Measurements from ENCODE around the gene OR2B6. TPM values are rescaled to one million over a fixed set of nuclear protein-coding genes. Genes with fewer than 3 reads are reported as not detected.
A peak's percentile ranks its signal among the peaks of the same experiment; 100 is the strongest.
"Not testable (repeated sequence)": the region's sequence is repeated elsewhere in the genome, so short reads cannot be mapped to it uniquely, and the experiment has no call there.

Gene OR2B6
- total RNA-seq (2014; rRNA removed): not detected in 2 replicates
- not detected for polyA plus RNA-seq (2012)

DNA sequence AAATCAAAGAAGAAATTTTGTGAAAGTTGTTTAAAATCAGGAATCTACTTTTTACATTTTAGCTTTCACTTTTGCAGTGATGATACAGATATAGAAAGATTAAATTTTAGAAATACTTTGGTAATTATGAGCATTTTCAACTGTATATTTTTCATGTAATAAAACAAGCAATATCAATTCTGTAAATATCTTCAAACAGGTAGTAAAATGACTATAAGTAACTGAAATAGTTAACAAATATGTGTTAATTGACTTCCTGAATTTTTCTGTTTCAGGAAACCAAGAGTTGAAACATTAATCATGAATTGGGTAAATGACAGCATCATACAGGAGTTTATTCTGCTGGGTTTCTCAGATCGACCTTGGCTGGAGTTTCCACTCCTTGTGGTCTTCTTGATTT lies at the start of gene OR2B6:
Gene OR2B6, plus strand, starts transcription at position 301 of the 400 bp plus-strand sequence. Its CDS starts 0 bp downstream, at position 301.
- DNase-seq (ENCODE audit: low read depth): no peak

- DNase-seq (ENCODE audit: low read depth): no peak
Measured at GRCh38 chr6:27908017-27908416, 49.0 kb upstream of the OR2B6 start.

GRCh38 chr6:27911956-27912446 lies 45.0 kb upstream of the OR2B6 start, which contains the start of gene OR2B2:
TSS of gene OR2B2 (minus strand) at chr6:27912396. CDS start at chr6:27912319, 77 bp downstream.
- no peak for DNase-seq (ENCODE audit: low read depth)

DNA sequence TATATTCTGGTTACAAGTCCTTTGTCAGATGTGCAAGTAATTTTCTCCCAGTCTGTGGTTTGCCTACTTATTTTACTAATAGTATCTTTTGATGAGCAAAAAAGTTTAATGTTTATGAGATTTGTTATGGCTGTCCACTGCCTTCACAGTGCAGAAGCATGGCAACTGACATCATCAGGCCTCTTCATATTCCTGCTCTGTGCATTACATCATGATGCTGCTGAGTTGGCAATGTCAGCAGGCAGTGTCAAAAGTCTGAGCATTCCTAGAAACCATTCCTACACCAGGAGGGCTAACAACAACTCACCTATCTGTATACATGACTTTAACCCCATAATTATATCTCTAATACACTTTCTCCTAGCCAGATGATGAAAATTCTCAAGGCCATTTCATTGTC lies 34.1 kb upstream of the OR2B6 start:
- no peak for DNase-seq (ENCODE audit: low read depth)

GRCh38 chr6:27924179-27924578 lies 32.9 kb upstream of the OR2B6 start:
- no peak for DNase-seq (ENCODE audit: low read depth)

GRCh38 chr6:27928041-27928440 lies 29.0 kb upstream of the OR2B6 start:
- DNase-seq (ENCODE audit: low read depth): not testable (repeated sequence)

DNA sequence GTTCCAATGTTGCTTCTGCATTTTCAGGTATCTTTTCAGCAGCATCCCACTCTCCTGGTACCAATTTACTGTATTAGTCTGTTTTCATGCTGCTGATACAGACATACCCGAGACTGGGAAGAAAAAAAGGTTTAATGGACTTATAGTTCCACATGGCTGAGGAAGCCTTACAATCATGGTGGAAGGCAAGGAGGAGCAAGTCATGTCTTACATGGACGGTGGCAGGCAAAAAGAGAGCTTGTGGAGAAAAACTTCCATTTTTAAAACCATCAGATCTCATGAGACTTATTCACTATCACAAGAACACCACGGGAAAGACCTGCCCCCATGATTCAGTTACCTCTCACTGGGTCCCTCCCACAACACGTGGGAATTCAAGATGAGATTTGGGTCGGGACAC lies 27.1 kb upstream of the OR2B6 start:
- DNase-seq (ENCODE audit: low read depth): not testable (repeated sequence)

DNA sequence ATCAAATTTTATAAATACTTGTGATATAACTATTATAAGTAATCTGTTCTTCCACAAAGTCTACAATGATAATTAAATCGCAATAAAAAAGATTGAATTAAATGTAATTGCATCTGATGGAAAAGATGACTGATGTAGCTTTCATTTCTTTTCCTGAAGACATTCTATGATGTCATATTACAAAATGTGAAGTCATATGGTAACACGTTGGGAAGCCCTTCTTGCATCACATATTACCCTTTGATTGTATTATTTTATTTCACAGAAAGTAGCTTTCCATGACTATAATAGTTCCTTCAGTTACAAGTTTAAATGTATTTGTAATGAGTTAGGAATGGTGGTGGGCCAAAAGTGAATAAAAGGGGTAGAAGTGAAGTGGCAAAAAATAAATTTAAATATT lies 25.8 kb upstream of the OR2B6 start:
- no peak for DNase-seq (ENCODE audit: low read depth)

DNA sequence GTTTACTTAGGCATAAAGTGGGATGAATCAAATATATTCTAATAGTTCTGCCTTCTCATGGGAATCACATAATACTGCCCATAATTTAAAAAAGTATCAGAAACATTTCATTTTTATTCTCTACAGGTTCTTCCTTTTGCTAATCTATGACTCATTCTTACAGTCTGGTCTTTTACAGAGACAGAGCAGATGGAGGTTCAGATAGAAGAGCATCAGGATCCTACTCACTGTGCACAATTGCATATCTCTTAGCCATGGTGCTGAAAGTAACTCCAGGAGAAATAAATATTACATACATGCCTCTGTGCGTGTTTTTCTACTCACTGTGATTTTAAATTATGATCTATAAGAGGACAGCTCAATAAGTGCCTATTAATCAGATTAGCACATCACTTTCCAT lies 16.3 kb upstream of the OR2B6 start:
- peak; percentile 11 for DNase-seq (ENCODE audit: low read depth)

GRCh38 chr6:27943072-27943471 lies 14.0 kb upstream of the OR2B6 start:
- not testable (repeated sequence) for DNase-seq (ENCODE audit: low read depth)

DNA sequence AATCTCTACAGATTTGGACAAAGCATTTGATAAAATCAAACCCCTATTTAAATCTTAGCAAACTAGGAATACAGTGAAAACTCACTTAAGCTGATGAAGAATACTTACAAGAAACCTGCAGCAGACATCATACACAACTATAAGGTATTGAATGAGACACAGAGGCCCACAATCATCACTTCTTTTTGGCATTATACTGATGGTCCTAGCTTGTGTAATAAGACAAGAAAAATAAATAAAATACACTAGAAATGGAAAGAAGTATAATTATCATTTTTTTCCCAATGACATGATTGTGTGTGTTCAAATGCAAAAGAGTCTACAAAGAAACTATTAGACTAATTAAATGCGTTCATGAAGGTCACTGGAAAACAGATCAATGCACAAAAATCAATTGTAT lies 8.8 kb upstream of the OR2B6 start:
- no peak for DNase-seq (ENCODE audit: low read depth)

- no peak for DNase-seq (ENCODE audit: low read depth)
Measured at GRCh38 chr6:27951040-27951439, 6.0 kb upstream of the OR2B6 start.

DNA sequence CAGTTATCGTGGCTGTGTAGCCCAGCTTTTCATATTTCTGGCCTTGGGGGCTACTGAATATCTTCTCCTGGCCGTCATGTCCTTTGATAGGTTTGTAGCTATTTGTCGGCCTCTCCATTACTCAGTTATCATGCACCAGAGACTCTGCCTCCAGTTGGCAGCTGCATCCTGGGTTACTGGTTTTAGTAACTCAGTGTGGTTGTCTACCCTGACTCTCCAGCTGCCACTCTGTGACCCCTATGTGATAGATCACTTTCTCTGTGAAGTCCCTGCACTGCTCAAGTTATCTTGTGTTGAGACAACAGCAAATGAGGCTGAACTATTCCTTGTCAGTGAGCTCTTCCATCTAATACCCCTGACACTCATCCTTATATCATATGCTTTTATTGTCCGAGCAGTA lies 475 bp downstream of the OR2B6 start:
- peak; percentile 6 for DNase-seq (ENCODE audit: low read depth)

- no peak for DNase-seq (ENCODE audit: low read depth)
Measured at GRCh38 chr6:27962506-27962905, 5.5 kb downstream of the OR2B6 start.

DNA sequence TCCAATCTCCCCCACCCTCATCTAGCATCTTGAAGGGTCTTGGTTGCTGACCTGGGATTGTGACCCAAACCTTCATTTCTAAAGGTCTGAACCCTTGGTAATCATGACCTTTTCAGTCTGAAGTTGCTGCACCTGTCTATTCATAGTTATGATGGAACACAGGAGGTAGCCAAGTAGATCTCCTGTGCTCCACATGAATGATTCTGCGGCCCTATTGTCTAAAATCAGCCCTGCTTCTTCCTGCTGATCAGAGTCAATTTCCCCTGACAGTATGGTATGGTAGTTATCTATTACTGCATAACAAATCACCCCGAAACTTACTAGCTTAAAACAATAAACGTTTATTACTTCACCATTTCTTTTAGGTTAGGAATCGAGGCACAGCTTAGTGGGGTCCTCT lies 9.0 kb downstream of the OR2B6 start:
- DNase-seq (ENCODE audit: low read depth): no peak

DNA sequence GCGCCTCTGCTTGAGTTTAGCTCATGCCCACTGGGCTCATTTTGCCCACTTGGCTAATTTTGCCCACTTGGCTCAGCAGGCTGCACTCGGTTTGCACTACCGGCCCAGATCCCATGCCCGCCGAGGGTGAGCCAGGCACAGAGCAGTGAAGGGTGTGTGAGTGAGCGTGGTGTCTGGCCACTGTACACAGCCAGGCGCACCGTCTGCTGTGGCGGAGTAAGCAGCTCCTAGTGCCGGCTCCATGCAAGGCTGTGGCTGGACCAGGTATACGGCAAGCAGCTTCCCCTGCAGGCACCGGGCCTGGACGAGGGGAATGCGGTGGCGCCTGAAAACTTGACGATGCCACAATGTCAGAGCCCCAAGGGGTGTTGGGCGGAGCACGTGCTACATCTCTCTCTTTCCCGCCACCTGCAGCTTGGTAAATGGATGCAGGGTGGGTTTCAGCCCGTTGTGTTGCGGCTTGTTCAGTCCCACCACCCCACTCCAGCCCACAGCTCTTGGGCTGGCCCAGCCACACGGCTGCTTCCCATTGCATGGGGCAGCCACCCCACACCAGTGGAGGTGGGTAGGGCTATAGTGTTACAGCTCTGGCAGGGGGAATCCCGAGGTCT lies 9.9 kb downstream of the OR2B6 start:
- no peak for DNase-seq (ENCODE audit: low read depth)

DNA sequence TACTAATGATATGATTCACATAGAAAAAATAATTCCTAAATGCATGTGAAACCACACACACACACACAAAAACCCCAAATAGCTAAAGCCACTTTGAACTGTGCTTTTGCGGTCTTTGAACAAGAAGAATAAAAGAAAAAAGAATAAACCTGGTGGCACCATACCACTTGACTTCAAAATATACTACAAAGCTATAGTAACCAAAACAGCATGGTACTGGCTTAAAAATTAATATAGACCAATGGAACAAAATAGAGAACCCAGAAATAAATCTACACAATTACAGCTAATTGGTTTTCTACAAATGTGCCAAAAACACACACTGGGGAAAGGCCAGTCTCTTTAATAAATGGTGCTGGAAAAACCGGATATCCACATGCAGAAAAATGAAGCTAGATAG lies 13.4 kb downstream of the OR2B6 start:
- DNase-seq (ENCODE audit: low read depth): no peak

DNA sequence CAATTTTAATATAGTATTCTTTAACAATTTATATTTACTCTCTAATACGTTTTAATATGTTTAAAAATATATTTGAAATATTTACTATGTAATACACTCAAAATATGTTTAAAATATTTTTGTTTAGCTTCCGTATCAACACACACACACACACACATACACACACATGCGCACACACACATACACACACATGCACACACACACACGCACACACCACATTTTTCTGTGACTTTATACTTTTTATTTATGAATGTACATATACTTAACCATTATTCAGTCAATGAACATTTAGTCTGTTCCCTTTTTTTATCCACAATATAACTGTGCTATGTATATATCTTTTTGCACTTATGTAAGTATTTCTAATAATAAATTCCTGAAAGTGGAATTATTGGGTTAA lies 15.7 kb downstream of the OR2B6 start:
- DNase-seq (ENCODE audit: low read depth): no peak

GRCh38 chr6:27977387-27977786 lies 20.3 kb downstream of the OR2B6 start:
- no peak for DNase-seq (ENCODE audit: low read depth)

GRCh38 chr6:27978705-27979104 lies 21.7 kb downstream of the OR2B6 start:
- no peak for DNase-seq (ENCODE audit: low read depth)

GRCh38 chr6:27980111-27980510 lies 23.1 kb downstream of the OR2B6 start:
- no peak for DNase-seq (ENCODE audit: low read depth)

- peak; percentile 46 for DNase-seq (ENCODE audit: low read depth)
Measured at GRCh38 chr6:27986928-27987725, 30.1 kb downstream of the OR2B6 start.

- DNase-seq (ENCODE audit: low read depth): no peak
Measured at GRCh38 chr6:27994616-27995015, 37.6 kb downstream of the OR2B6 start.

All from LHCN-M2 (cell line).